Vagina (tissue), 2 donors: Measurements from ENCODE around the gene SPINDOC. TPM values are rescaled to one million over a fixed set of nuclear protein-coding genes. Genes with fewer than 3 reads are reported as not detected.

ENCODE experiments used
- DNase-seq, 2 donors: peaks; one replicate each; pipeline ENCODE4 v3.0.0-alpha.2; 2017; ENCODE audit errors: extremely low spot score in 2 of 2
- H3K27ac ChIP-seq: fragments of 200-600 bp; sonication (generic); one replicate; pipeline ENCODE4 v1.5.1; 2019
- H3K27me3 ChIP-seq: fragments of 200-600 bp; sonication (generic); one replicate; pipeline ENCODE4 v1.5.1; 2019
- H3K36me3 ChIP-seq, 2 donors: fragments of 200-600 bp; sonication (generic); one replicate each; pipeline ENCODE4 v1.5.1; 2017 to 2019
- H3K4me1 ChIP-seq: fragments of 200-600 bp; sonication (generic); one replicate; pipeline ENCODE4 v1.5.1; 2019
- H3K4me3 ChIP-seq, 2 donors: fragments of 200-600 bp; sonication (generic); 1 replicate in 1 of 2; 2 replicates in 1 of 2; pipeline ENCODE4 v1.5.1; 2016 to 2019
- H3K9me3 ChIP-seq: fragments of 200-600 bp; sonication (generic); one replicate; pipeline ENCODE4 v1.5.1; 2019
- POLR2A ChIP-seq, 2 donors: fragments of 450-650 bp; IDR thresholded peaks; one replicate each; pipeline ENCODE4 v1.6.1; 2017; ENCODE audit warnings: antibody characterized with exemption in 2 of 2, mild to moderate bottlenecking in 2 of 2, moderate library complexity in 2 of 2
- POLR2AphosphoS5 ChIP-seq, 2 donors: sonication (generic); formaldehyde crosslinking; IDR thresholded peaks; one replicate each; pipeline ENCODE4 v1.9.0; 2017; ENCODE audit warnings: antibody characterized with exemption in 2 of 2, mild to moderate bottlenecking in 2 of 2, low read depth in 1 of 2; ENCODE audit not compliant: insufficient read depth in 1 of 2
- intact Hi-C: fragments of 100-400 bp; cut with DNase I; formaldehyde crosslinking; loops from one replicate; pipeline ENCODE4 v1.15.1; 2023
- total RNA-seq: library from RNA; depleted of rRNA; stranded (reverse); fragments of >200 nt; gene quantifications from one replicate; pipeline ENCODE4 v1.2.3, GENCODE V29; 2016
- TF ChIP-seq, protein P1 (sequence below), 3 experiments: fragments of 450-650 bp in 2 of 3; fragments of 200-600 bp in 1 of 3; sonication (generic) in 1 of 3; IDR thresholded peaks; one replicate each; pipeline ENCODE4 v1.5.1; 2017 to 2019; ENCODE audit warnings: antibody characterized with exemption in 3 of 3, mild to moderate bottlenecking in 2 of 3, moderate library complexity in 2 of 3

Gene SPINDOC
- total RNA-seq, 1 donor from 2014 or later, result 6.6 TPM

DNA sequence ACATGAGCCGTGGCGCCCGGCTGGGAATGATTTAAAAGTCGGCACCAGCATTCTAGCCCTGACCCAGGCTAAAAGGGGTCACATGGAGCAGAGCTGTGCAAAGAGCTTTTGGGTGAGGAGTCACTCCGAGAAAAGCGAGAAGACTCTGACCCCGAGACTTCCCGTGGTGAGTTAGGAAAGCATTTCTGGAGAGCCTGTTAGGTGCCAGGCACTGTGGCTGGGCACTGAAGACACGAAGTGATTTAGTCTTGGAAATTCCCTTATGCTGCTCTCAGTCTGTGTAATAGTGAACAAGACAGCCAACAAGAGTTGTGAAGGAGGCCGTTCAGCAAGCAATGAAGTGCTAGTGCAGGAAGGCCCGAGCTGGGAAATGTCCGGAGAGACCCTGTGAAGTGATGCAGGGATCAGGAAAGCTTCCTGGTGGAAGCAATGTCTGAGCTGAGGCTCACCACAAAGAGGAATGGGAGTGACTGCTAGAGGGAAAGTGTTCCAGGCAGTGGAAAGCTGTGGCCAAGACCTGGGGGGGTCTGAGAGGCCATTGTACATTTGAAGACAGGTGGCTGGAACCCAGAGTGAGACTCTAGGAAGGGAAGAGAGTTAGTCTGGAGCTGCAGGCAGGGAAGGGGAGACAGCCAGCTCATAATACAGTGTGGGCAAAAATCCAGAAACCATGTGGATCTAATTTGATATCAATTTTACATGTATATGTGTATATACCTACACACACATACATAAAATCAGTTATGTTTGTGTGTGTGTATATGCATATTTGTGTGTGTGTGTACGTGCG lies 57.3 kb downstream of the SPINDOC start:
- no peaks in the 10 kb centered on the region for H3K27me3 ChIP-seq
- H3K4me3 ChIP-seq, result no peak overlapping the region
- peaks cover 90% of the 10 kb centered on the region for H3K4me1 ChIP-seq
- H3K36me3 ChIP-seq, result no peaks in the 10 kb centered on the region
- intact Hi-C loops, result no loop called here
- DNase-seq, result no peak
- TF ChIP-seq POLR2A (IDR thresholded peaks at IDR 0.05), result no peak
- no peak for TF ChIP-seq POLR2AphosphoS5 (IDR thresholded peaks at IDR 0.05; ENCODE audit: insufficient read depth in 1 of 2, low read depth in 1 of 2)
- TF ChIP-seq, protein P1, sequence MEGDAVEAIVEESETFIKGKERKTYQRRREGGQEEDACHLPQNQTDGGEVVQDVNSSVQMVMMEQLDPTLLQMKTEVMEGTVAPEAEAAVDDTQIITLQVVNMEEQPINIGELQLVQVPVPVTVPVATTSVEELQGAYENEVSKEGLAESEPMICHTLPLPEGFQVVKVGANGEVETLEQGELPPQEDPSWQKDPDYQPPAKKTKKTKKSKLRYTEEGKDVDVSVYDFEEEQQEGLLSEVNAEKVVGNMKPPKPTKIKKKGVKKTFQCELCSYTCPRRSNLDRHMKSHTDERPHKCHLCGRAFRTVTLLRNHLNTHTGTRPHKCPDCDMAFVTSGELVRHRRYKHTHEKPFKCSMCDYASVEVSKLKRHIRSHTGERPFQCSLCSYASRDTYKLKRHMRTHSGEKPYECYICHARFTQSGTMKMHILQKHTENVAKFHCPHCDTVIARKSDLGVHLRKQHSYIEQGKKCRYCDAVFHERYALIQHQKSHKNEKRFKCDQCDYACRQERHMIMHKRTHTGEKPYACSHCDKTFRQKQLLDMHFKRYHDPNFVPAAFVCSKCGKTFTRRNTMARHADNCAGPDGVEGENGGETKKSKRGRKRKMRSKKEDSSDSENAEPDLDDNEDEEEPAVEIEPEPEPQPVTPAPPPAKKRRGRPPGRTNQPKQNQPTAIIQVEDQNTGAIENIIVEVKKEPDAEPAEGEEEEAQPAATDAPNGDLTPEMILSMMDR (IDR thresholded peaks at IDR 0.05), result no peak
- H3K9me3 ChIP-seq, result no peaks in the 10 kb centered on the region
- H3K27ac ChIP-seq, result peak overlapping the region; percentile 45

DNA sequence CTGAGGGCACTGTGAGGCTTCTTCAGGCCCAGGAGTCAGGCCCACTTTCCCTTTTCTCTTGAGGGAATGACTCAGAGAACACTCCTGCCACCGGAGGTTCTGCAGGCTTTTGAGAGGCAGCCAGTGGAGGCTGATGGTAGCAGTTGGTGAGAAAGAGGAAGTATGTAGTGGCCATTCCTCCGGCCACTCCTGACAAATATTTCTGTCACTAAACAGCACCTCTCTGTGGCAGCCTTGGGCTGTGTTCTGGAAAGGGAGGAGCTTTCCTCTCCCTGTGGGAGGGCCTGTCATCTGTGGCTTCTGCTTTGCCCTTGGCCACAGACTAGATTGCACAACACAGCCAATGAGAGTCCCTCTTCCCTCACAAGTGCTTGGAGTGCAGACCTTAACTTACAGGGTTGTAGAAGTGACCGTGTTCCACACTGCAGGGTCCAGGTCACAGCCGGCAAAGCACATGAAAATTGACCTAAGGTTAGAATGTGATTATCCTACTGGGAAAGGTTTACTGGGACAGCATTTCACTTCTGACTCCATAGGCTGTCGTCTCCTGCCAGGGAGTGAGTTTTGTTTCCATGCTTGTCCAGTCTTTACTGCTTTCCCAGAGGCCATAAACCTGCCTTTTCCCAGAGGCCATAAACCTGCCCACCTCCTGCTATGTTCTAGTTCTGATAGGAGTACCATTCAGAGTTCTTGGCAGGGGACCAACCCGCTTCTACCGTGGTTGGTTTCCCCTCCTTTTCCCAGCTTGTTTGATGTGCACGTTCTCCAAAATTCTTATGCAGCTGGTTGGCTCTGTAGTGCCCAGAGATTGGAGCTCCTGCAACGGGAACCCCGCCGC lies 58.9 kb downstream of the SPINDOC start:
- H3K27ac ChIP-seq, result peak overlapping the region; percentile 36
- no peaks in the 10 kb centered on the region for H3K27me3 ChIP-seq
- intact Hi-C loops, result no loop called here
- H3K36me3 ChIP-seq, result no peaks in the 10 kb centered on the region
- no peaks in the 10 kb centered on the region for H3K9me3 ChIP-seq
- peak overlapping the region in 1 of 2 donors; percentile 9 for H3K4me3 ChIP-seq
- TF ChIP-seq POLR2A (IDR thresholded peaks at IDR 0.05) (peak in 1 of 2 donors; percentile 5), POLR2AphosphoS5 (IDR thresholded peaks at IDR 0.05; ENCODE audit: insufficient read depth in 1 of 2, low read depth in 1 of 2) (peak; percentile 47 to 90)
- TF ChIP-seq, protein P1 (IDR thresholded peaks at IDR 0.05), result peak in 2 of 3 experiments; percentile 26 to 40
- DNase-seq, result peak in 1 of 2 donors; percentile 95
- peaks cover 74% of the 10 kb centered on the region for H3K4me1 ChIP-seq

DNA sequence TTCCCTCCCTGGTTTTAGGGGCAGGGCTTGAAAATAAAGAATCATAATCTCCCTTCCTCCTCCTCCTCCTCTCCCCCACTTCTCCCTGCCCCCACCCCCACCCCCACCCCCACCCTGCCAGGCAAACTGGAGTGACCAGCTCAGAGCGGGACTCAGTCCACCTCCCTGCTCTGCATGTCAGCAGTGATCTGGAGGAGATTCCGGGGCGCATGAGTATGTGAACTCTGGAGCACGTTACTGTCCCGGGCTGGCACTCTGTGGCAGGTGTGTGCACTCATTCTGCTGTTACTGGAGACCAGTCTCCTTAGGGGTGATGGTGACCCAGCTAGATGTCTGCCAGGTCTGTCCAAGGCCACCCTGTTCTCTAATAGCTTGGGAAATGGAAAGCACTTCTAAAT lies 59.5 kb downstream of the SPINDOC start:
- peaks cover 78% of the 10 kb centered on the region for H3K4me1 ChIP-seq
- peak overlapping the region; percentile 36 for H3K27ac ChIP-seq
- no peak for TF ChIP-seq POLR2AphosphoS5 (IDR thresholded peaks at IDR 0.05; ENCODE audit: insufficient read depth in 1 of 2, low read depth in 1 of 2)
- no peak for TF ChIP-seq POLR2A (IDR thresholded peaks at IDR 0.05)
- no peaks in the 10 kb centered on the region for H3K36me3 ChIP-seq
- intact Hi-C loops, result no loop called here
- no peak overlapping the region for H3K4me3 ChIP-seq
- H3K9me3 ChIP-seq, result no peaks in the 10 kb centered on the region
- no peaks in the 10 kb centered on the region for H3K27me3 ChIP-seq
- DNase-seq, result no peak

DNA sequence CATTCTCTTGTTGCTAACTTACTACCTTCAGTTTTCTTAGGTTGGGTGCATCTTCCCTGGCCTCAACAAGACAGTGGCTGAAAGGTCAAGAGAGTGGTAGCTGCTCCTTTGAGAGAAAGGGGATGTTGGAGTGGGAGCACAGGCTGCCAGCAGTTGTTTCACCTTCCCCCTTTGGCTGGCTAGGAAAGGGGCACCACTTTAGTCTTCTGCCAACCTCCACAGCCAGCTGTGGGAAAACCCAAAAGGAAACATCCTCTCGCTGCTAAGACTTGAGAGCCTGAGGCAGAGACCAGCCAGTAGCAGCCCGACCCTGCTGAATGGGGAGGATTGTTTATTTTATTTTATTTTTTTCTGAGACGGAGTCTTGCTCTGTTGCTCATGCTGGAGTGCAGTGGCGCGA lies 60.1 kb downstream of the SPINDOC start:
- DNase-seq, result no peak
- Histone ChIP-seq H3K27me3 (no peaks in the 10 kb centered on the region), H3K9me3 (no peaks in the 10 kb centered on the region), H3K27ac (no peak overlapping the region), H3K36me3 (no peaks in the 10 kb centered on the region), H3K4me3 (no peak overlapping the region), H3K4me1 (peaks cover 77% of the 10 kb centered on the region)
- intact Hi-C loops, result no loop called here
- TF ChIP-seq, protein P1 (IDR thresholded peaks at IDR 0.05), result no peak
- TF ChIP-seq POLR2AphosphoS5 (IDR thresholded peaks at IDR 0.05; ENCODE audit: insufficient read depth in 1 of 2, low read depth in 1 of 2), result no peak
- TF ChIP-seq POLR2A (IDR thresholded peaks at IDR 0.05), result no peak

DNA sequence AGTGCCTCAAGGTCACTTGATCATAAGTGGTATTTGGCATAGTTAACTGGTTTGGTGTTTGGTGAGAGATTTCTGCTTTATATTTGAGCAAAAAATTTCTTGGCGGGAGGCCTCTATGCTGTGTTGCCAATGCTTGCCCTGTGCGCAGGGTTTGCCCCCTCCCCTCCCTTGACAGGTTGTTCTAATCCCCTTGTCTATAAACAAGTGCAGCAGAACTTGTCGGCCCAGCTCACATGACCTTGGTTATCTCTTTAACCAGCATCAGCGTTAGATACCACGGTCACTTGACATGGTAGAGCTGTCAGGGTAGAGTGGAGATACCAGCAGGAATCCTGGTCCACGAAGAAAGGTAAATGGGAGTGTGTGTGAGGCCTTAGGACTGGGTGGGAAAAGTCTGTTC lies 61.3 kb downstream of the SPINDOC start:
- Histone ChIP-seq H3K36me3 (no peaks in the 10 kb centered on the region), H3K27me3 (no peaks in the 10 kb centered on the region), H3K27ac (no peak overlapping the region), H3K9me3 (no peaks in the 10 kb centered on the region), H3K4me1 (peaks cover 74% of the 10 kb centered on the region), H3K4me3 (no peak overlapping the region)
- no peak for DNase-seq
- intact Hi-C loops, result no loop called here
- no peak for TF ChIP-seq POLR2AphosphoS5 (IDR thresholded peaks at IDR 0.05; ENCODE audit: insufficient read depth in 1 of 2, low read depth in 1 of 2)
- TF ChIP-seq POLR2A (IDR thresholded peaks at IDR 0.05), result no peak
- TF ChIP-seq, protein P1 (IDR thresholded peaks at IDR 0.05), result no peak
